Hindlimb muscle (tissue), 1 donor: Measurements from ENCODE around the gene NPIPA5. TPM values are rescaled to one million over a fixed set of nuclear protein-coding genes. Genes with fewer than 3 reads are reported as not detected.
"Not testable (repeated sequence)": the region's sequence is repeated elsewhere in the genome, so short reads cannot be mapped to it uniquely, and the experiment has no call there.

Experiments
- DNase-seq: peaks from one replicate; pipeline ENCODE4 v3.0.0-alpha.2; 2013
- polyA plus RNA-seq: library from polyadenylated mRNA; unstranded; fragments of 120-200 nt; gene quantifications from one replicate; pipeline ENCODE4 v1.2.1, GENCODE V29; 2013; ENCODE audit not compliant: insufficient read length

NPIPA5 gene
- polyA plus RNA-seq, 1 donor = 14.3 TPM

- DNase-seq = not testable (repeated sequence)
Observed at GRCh38 chr16:15389916-15390315, 11.8 kb upstream of the NPIPA5 start.

DNA sequence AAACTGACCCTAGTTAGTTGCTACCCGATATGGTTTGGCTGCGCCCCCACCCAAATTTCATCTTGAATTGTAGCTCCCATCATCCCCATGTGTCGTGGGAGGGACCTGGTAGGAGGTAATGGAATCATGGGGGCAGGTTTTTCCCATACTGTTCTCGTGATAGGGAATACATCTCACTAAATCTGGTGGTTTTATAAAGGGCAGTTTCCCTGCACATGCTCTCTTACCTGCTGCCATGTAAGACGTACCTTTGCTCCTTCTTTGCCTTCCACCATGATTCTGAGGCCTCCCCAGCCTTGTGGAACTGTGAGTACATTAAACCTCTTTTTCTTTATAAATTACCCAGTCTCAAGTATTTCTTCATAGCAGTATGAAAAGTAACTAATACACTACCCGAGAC, 10.0 kb upstream of the NPIPA5 start:
- not testable (repeated sequence) for DNase-seq

DNA sequence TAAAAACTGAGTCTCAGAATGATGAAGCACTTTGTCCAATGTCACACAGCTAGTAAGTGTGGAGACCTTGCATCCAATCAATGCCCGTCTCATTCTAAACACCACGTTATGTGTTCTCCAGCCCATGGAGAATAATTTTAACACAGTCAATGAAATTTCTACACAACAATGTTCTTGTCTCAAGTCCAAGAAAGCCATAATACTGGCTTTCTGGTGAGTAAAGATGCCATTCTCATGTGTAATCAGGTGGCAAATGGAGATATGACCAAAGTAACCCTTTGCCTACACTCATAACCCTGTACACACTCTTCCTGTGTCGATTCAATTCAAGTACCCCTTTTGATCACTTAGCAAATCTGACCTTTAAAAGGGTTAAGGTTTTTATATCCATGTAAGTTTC, 4.7 kb upstream of the NPIPA5 start:
- not testable (repeated sequence) for DNase-seq

DNA sequence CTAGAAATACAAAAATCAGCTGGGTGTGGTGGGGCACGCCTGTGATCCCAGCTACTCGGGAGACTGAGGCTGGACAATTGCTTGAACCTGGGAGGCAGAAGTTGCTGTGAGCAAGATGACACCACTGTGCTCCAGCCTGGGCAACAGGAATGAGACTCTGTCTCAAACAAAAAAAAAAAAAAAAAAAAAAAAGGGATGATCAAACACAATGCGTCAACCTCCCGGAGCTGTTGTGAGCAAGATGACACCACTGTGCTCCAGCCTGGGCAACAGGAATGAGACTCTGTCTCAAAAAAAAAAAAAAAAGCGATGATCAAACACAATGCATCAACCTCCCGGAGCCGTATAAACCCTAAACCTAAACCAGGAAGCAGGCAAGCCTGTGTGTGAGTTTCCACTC, 20.6 kb downstream of the NPIPA5 start:
- not testable (repeated sequence) for DNase-seq

DNA sequence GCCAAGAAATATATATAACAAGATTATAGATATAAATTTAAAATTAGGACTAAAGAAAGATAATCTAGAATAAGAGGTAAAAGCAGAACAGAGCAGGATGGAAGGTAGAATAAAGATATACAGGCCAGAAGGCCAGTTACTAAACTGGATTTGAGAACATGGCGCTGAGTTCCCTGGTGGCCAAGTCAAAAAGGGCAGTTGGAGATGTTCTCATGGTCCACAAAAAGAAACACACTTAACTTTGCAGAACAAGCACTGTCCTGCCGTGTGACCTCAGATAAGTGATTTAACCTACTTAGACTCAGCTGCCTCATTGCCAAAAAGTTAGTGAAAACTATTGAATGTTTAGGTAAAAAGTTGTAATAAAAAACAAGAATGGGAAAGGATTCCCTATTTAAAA, 23.2 kb downstream of the NPIPA5 start:
- DNase-seq = not testable (repeated sequence)

DNA sequence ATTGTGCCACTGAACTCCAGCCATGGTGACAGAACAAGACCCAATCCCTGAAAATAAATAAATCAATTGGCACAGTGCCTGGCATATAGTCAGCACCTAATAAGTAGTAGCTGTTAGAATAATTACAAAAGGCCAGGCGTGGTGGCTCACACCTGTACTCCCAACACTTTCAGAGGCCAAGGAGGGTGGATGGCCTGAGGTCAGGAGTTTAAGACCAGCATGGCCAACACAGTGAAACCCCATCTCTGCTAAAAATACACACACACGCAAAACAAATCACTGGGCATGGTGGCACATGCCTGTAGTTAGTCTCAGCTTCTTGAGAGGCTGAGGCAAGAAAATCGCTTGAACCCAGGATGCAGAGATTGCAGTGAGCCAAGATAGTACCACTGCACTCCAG, 25.2 kb downstream of the NPIPA5 start:
- not testable (repeated sequence) for DNase-seq

DNA sequence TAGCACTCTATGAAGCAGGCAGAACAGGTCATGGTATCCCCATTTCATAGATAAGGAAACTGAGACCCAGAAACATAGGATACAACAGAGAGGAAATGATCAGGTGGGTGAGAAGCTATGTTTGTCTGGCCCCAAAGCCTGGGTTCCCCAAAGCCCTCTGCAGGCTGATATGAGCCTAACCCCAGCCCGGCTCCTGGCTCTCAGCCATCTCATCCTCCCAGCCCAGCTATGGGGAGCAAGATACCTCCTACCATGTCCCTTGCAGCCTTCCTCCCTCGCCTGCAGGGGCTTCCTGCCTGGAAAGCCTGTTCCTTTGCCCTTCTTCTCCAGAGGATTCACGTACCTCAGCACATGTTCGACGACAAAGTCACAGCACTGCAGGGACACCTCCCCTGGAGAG, 26.3 kb downstream of the NPIPA5 start:
- not testable (repeated sequence) for DNase-seq

DNA sequence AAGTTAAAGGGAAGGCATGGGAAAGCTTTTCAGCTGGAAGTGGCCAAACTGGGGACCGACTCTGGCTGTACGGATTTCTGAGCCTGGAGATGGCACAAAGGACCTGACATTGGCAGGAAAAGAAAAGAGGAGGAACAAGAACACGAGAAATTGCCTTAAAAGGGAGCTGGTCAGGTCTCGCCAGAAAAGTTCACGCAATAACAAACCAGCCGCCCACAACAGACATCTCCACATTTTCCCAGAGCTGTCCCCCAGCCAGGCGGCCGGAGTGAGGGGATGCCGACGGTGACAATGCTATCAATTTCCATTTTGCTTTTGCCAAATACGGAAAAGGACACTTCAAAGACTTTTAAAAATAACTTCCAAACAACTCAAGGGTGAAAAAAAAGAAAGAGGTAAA, 26.8 kb downstream of the NPIPA5 start:
- not testable (repeated sequence) for DNase-seq

DNA sequence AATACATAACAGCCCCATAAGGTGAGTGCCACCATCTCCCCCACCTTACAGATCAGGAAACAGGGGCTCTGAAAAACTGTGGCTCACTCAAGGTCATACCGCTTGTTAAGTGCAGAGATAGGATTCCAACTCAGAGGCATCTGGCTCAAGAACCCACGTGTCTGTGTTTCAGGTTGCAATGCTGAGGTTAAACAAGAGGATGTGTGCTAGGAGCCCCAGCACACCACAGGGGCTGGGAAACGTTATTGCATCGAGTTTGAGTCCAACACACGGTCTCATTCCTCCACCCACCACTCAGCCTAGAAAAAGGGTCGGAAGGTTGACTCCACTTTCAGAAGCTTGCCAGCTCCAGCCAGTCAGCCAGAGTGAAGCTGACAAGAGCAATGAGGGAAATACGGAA, 29.4 kb downstream of the NPIPA5 start:
- not testable (repeated sequence) for DNase-seq

DNA sequence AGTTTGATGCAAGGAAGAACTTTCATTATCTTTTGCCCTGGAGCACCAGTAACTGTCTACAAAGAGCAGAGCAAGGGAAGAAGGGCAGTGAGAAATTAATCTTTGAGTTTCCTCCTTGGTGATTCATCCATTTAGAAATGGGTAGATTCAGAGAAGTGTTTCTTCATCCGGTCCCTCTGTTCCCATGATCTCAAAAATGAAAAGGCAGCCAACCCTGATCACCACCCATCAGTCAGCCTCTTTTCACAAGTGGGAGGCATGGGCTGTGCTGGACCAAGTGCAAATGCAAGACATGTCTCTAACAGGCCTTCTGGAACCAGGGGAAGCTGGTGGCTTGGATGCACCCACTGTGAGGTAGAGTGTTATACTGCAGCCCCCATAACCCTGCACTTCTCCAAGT, 35.8 kb downstream of the NPIPA5 start:
- not testable (repeated sequence) for DNase-seq

GRCh38 chr16:15338986-15339385, 39.1 kb downstream of the NPIPA5 start:
- not testable (repeated sequence) for DNase-seq

DNA sequence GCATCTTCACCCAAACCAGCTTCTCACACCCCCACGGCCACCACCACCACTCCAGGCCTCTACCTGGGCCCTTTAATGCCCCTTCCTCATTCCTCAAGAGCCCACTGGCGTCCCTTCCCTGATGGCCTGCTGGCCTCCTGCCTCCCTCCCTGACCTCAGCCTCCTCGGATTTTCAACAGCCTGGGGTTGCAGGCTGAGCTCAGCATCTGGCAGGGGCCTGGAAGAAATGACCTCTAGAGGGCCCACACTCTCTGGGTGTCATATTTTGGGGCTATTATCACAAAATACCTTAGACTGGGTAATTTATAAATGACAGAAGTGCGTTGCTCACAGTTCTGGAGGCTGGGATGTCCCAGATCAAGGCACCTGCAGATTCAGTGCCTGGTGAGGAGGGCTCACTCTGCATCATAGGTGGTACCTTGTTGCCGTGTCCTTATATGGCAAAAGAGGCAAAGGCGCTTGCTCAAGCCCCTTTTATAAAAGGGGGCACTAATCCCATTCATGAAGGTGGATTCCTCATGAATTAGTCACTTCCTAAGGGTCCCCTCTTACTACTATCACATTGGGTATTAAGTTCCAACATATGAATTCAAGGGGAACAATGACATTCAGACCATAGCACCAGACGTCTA, 40.0 kb downstream of the NPIPA5 start:
- not testable (repeated sequence) for DNase-seq

GRCh38 chr16:15335609-15336008, 42.5 kb downstream of the NPIPA5 start:
- not testable (repeated sequence) for DNase-seq

DNA sequence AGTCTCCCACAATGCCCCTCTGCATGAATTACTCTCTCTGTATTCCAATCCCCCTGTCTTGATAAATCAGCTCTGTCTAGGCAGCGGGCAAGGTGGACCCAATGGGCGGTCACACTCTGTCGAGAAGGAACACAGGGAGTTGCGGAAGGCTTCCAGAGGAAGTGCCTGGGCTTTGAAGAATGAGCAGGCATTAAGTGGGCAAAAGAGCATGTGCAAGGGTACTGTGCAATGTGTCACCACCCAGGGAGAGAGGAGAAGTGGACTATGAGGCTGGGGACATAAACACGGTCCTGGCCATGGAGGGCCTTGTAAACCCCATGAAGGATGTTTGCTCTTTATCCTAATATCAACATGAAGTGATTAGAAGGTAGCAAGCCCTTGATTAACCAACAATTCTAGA, 44.1 kb downstream of the NPIPA5 start:
- not testable (repeated sequence) for DNase-seq

GRCh38 chr16:15330978-15331377, 47.1 kb downstream of the NPIPA5 start:
- DNase-seq = not testable (repeated sequence)

GRCh38 chr16:15324954-15325353, 53.1 kb downstream of the NPIPA5 start:
- DNase-seq = not testable (repeated sequence)

GRCh38 chr16:15323373-15323772, 54.7 kb downstream of the NPIPA5 start:
- DNase-seq = not testable (repeated sequence)

DNA sequence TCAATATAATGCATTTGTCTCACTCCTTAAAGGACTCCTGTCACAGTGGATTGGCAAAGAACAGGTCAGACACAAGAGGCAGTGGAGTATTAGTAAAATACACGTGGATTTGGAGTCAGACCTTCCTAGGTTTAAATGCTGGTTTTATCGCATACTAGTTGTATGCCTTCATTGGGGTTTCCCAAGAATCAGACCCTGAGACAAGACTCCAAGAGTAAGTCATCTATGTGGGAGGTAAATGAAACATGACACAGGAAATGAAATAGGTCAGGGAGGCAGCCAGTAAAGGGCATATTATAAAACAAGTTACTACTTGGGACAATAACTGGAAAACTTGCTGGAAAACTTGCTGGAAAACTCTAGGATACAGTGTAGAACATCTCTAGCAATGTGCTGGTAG, 56.9 kb downstream of the NPIPA5 start:
- not testable (repeated sequence) for DNase-seq

DNA sequence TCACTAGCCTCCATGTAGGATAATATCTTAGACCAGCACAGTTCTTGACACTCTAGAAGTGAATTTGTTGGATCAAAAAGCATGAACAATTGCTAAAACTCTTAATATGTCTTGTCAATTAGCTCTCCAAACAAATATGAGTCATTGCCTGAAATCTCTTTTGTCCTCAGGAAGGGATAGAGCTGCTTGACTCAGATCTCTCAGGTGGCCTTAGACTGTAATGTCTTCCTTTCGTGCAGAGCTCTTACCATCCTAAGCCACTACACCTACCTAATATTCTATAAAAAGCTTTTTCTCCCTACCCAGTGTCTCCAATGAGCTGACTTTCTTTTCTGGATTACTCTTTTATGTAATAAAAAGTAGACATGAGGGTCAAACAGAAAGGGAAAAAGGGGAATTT, 63.5 kb downstream of the NPIPA5 start:
- not testable (repeated sequence) for DNase-seq

Other genes with a start within 250 kb of the NPIPA5 start
- gene MPV17L, start 17.5 kb upstream of the NPIPA5 start, polyA plus RNA-seq = 4.6 TPM
- gene BMERB1, start 56.3 kb upstream of the NPIPA5 start, polyA plus RNA-seq = 21.0 TPM